Measurements from ENCODE around the gene RPL9.
A peak's percentile ranks its signal among the peaks of the same experiment; 100 is the strongest.
"Not testable (repeated sequence)": the region's sequence is repeated elsewhere in the genome, so short reads cannot be mapped to it uniquely, and the experiment has no call there.

Gene RPL9

GRCh38 chr4:39464886-39465501 lies 6.3 kb upstream of the RPL9 start:
- Histone ChIP-seq H3K4me1 (ENCODE audit: control insufficient read depth, insufficient read depth, low read length) (no peaks in the 10 kb centered on the region), H3K27ac (ENCODE audit: low read length) (no peak overlapping the region), H3K9ac (ENCODE audit: low read length in 2 of 2) (no peak overlapping the region), H3K4me3 (ENCODE audit: low read length in 2 of 2) (no peak overlapping the region), H3K36me3 (ENCODE audit: control insufficient read depth in 2 of 2, insufficient read depth in 2 of 2, low read length in 2 of 2) (peaks cover 6 to 10% of the 10 kb centered on the region in 2 donors), H3K9me3 (ENCODE audit: control insufficient read depth in 2 of 2, low read length in 2 of 2) (no peaks in the 10 kb centered on the region), H3K27me3 (ENCODE audit: control insufficient read depth in 1 of 2, insufficient read depth in 2 of 2, low read length in 2 of 2) (no peaks in the 10 kb centered on the region)

GRCh38 chr4:39458161-39458504 lies 589 bp downstream of the RPL9 start:
- peak overlapping the region; percentile 99 for H3K9ac ChIP-seq (ENCODE audit: low read length in 2 of 2)
- H3K27ac ChIP-seq (ENCODE audit: low read length), result peak overlapping the region; percentile 98
- peaks cover 23 to 42% of the 10 kb centered on the region in 2 donors for H3K36me3 ChIP-seq (ENCODE audit: control insufficient read depth in 2 of 2, insufficient read depth in 2 of 2, low read length in 2 of 2)
- H3K9me3 ChIP-seq (ENCODE audit: control insufficient read depth in 2 of 2, low read length in 2 of 2); H3K27me3 ChIP-seq (ENCODE audit: control insufficient read depth in 1 of 2, insufficient read depth in 2 of 2, low read length in 2 of 2): not testable (repeated sequence)
- peak overlapping the region; percentile 92 to 97 for H3K4me3 ChIP-seq (ENCODE audit: low read length in 2 of 2)
- H3K4me1 ChIP-seq (ENCODE audit: control insufficient read depth, insufficient read depth, low read length), result peaks cover 17% of the 10 kb centered on the region

- Histone ChIP-seq H3K4me3 (ENCODE audit: low read length in 2 of 2) (peak overlapping the region; percentile 92 to 97), H3K27me3 (ENCODE audit: control insufficient read depth in 1 of 2, insufficient read depth in 2 of 2, low read length in 2 of 2) (no peaks in the 10 kb centered on the region), H3K9me3 (ENCODE audit: control insufficient read depth in 2 of 2, low read length in 2 of 2) (no peaks in the 10 kb centered on the region), H3K9ac (ENCODE audit: low read length in 2 of 2) (peak overlapping the region; percentile 13 to 99), H3K27ac (ENCODE audit: low read length) (peak overlapping the region; percentile 12), H3K36me3 (ENCODE audit: control insufficient read depth in 2 of 2, insufficient read depth in 2 of 2, low read length in 2 of 2) (peaks cover 25 to 47% of the 10 kb centered on the region in 2 donors), H3K4me1 (ENCODE audit: control insufficient read depth, insufficient read depth, low read length) (peaks cover 17% of the 10 kb centered on the region)
Observed at GRCh38 chr4:39456946-39457763, 1.6 kb downstream of the RPL9 start.

- no peak overlapping the region for H3K4me3 ChIP-seq (ENCODE audit: low read length in 2 of 2)
- peaks cover 30 to 52% of the 10 kb centered on the region in 2 donors for H3K36me3 ChIP-seq (ENCODE audit: control insufficient read depth in 2 of 2, insufficient read depth in 2 of 2, low read length in 2 of 2)
- H3K9ac ChIP-seq (ENCODE audit: low read length in 2 of 2), result no peak overlapping the region
- no peak overlapping the region for H3K27ac ChIP-seq (ENCODE audit: low read length)
- H3K9me3 ChIP-seq (ENCODE audit: control insufficient read depth in 2 of 2, low read length in 2 of 2), result no peaks in the 10 kb centered on the region
- peaks cover 17% of the 10 kb centered on the region for H3K4me1 ChIP-seq (ENCODE audit: control insufficient read depth, insufficient read depth, low read length)
- H3K27me3 ChIP-seq (ENCODE audit: control insufficient read depth in 1 of 2, insufficient read depth in 2 of 2, low read length in 2 of 2), result no peaks in the 10 kb centered on the region
Observed at GRCh38 chr4:39455486-39455885, 3.2 kb downstream of the RPL9 start.

GRCh38 chr4:39453738-39454137 lies 5.0 kb downstream of the RPL9 start:
- peaks cover 30 to 52% of the 10 kb centered on the region in 2 donors for H3K36me3 ChIP-seq (ENCODE audit: control insufficient read depth in 2 of 2, insufficient read depth in 2 of 2, low read length in 2 of 2)

GRCh38 chr4:39452860-39453587 lies 5.7 kb downstream of the RPL9 start:
- Histone ChIP-seq H3K9me3 (ENCODE audit: control insufficient read depth in 2 of 2, low read length in 2 of 2) (no peaks in the 10 kb centered on the region), H3K36me3 (ENCODE audit: control insufficient read depth in 2 of 2, insufficient read depth in 2 of 2, low read length in 2 of 2) (peaks cover 30 to 52% of the 10 kb centered on the region in 2 donors), H3K4me3 (ENCODE audit: low read length in 2 of 2) (no peak overlapping the region), H3K27ac (ENCODE audit: low read length) (no peak overlapping the region), H3K9ac (ENCODE audit: low read length in 2 of 2) (no peak overlapping the region), H3K4me1 (ENCODE audit: control insufficient read depth, insufficient read depth, low read length) (peaks cover 16% of the 10 kb centered on the region), H3K27me3 (ENCODE audit: control insufficient read depth in 1 of 2, insufficient read depth in 2 of 2, low read length in 2 of 2) (no peaks in the 10 kb centered on the region)

More at GRCh38 chr4:39453738-39454137, 5.0 kb downstream of the RPL9 start:
- no peaks in the 10 kb centered on the region for H3K9me3 ChIP-seq (ENCODE audit: control insufficient read depth in 2 of 2, low read length in 2 of 2)
- no peak overlapping the region for H3K4me3 ChIP-seq (ENCODE audit: low read length in 2 of 2)
- no peak overlapping the region for H3K27ac ChIP-seq (ENCODE audit: low read length)
- no peak overlapping the region for H3K9ac ChIP-seq (ENCODE audit: low read length in 2 of 2)
- H3K27me3 ChIP-seq (ENCODE audit: control insufficient read depth in 1 of 2, insufficient read depth in 2 of 2, low read length in 2 of 2), result no peaks in the 10 kb centered on the region
- H3K4me1 ChIP-seq (ENCODE audit: control insufficient read depth, insufficient read depth, low read length), result peaks cover 17% of the 10 kb centered on the region

GRCh38 chr4:39452153-39452859 lies 6.4 kb downstream of the RPL9 start:
- H3K27ac ChIP-seq (ENCODE audit: low read length), result no peak overlapping the region
- peaks cover 30 to 48% of the 10 kb centered on the region in 2 donors for H3K36me3 ChIP-seq (ENCODE audit: control insufficient read depth in 2 of 2, insufficient read depth in 2 of 2, low read length in 2 of 2)
- H3K9me3 ChIP-seq (ENCODE audit: control insufficient read depth in 2 of 2, low read length in 2 of 2), result no peaks in the 10 kb centered on the region
- H3K27me3 ChIP-seq (ENCODE audit: control insufficient read depth in 1 of 2, insufficient read depth in 2 of 2, low read length in 2 of 2), result no peaks in the 10 kb centered on the region
- H3K4me1 ChIP-seq (ENCODE audit: control insufficient read depth, insufficient read depth, low read length), result peaks cover 9% of the 10 kb centered on the region
- H3K9ac ChIP-seq (ENCODE audit: low read length in 2 of 2), result no peak overlapping the region
- no peak overlapping the region for H3K4me3 ChIP-seq (ENCODE audit: low read length in 2 of 2)

GRCh38 chr4:39451423-39452023 lies 7.2 kb downstream of the RPL9 start:
- Histone ChIP-seq H3K36me3 (ENCODE audit: control insufficient read depth in 2 of 2, insufficient read depth in 2 of 2, low read length in 2 of 2) (peaks cover 24 to 40% of the 10 kb centered on the region in 2 donors), H3K4me3 (ENCODE audit: low read length in 2 of 2) (no peak overlapping the region), H3K27me3 (ENCODE audit: control insufficient read depth in 1 of 2, insufficient read depth in 2 of 2, low read length in 2 of 2) (no peaks in the 10 kb centered on the region), H3K4me1 (ENCODE audit: control insufficient read depth, insufficient read depth, low read length) (peaks cover 9% of the 10 kb centered on the region), H3K27ac (ENCODE audit: low read length) (no peak overlapping the region), H3K9ac (ENCODE audit: low read length in 2 of 2) (no peak overlapping the region), H3K9me3 (ENCODE audit: control insufficient read depth in 2 of 2, low read length in 2 of 2) (no peaks in the 10 kb centered on the region)

- Histone ChIP-seq H3K4me1 (ENCODE audit: control insufficient read depth, insufficient read depth, low read length) (peaks cover 11% of the 10 kb centered on the region), H3K36me3 (ENCODE audit: control insufficient read depth in 2 of 2, insufficient read depth in 2 of 2, low read length in 2 of 2) (peaks cover 22 to 35% of the 10 kb centered on the region in 2 donors), H3K4me3 (ENCODE audit: low read length in 2 of 2) (no peak overlapping the region), H3K9me3 (ENCODE audit: control insufficient read depth in 2 of 2, low read length in 2 of 2) (no peaks in the 10 kb centered on the region), H3K27ac (ENCODE audit: low read length) (no peak overlapping the region), H3K27me3 (ENCODE audit: control insufficient read depth in 1 of 2, insufficient read depth in 2 of 2, low read length in 2 of 2) (no peaks in the 10 kb centered on the region), H3K9ac (ENCODE audit: low read length in 2 of 2) (peak overlapping the region in 1 of 2 donors; percentile 29)
Observed at GRCh38 chr4:39450618-39451017, 8.1 kb downstream of the RPL9 start.
